B cell (primary cell): ENCODE results near the gene CLASP1. TPM values are rescaled to one million over a fixed set of nuclear protein-coding genes. Genes with fewer than 3 reads are reported as not detected.

ENCODE experiments used
- ATAC-seq: fragments of 200-7000 bp; cut with Tn5 transposase; one replicate; pipeline ENCODE4 v1.10.0; 2021; ENCODE audit warnings: low read depth, mild to moderate bottlenecking, moderate number of reproducible peaks, moderate library complexity
- CTCF ChIA-PET: fragments of 350-600 bp; sonication (Branson Sonifier 250); formaldehyde crosslinking; loops from one replicate; lab custom pipeline; 2021; ENCODE audit warnings: antibody characterized with exemption, inconsistent platforms; lab: Charles Lee
- POLR2A ChIA-PET: fragments of 350-600 bp; sonication (Branson Sonifier 250); formaldehyde crosslinking; loops from one replicate; lab custom pipeline; 2021; ENCODE audit warnings: antibody characterized with exemption; lab: Charles Lee
- DNase-seq: peaks from one replicate; pipeline ENCODE4 v3.0.0; 2013
- H2AFZ ChIP-seq: 2 replicates; pipeline ENCODE4 v1.6.1; 2012; ENCODE audit warnings: mild to moderate bottlenecking, low read depth, low read length; ENCODE audit not compliant: insufficient read depth, poor library complexity, severe bottlenecking
- H3K27ac ChIP-seq, 2 donors: 1 replicate in 1 of 2; 2 replicates in 1 of 2; pipeline ENCODE4 v1.5.1; 2012 to 2013; ENCODE audit warnings: low read length in 2 of 2, mild to moderate bottlenecking in 2 of 2, moderate library complexity in 1 of 2
- H3K27me3 ChIP-seq, 4 experiments: fragments of 200-600 bp in 1 of 4; sonication (generic) in 1 of 4; replicated peaks in 1 of 4; 1 replicate in 2 of 4; 2 replicates in 2 of 4; pipeline versions ENCODE4 v1.6.1 to v1.7.0; 2013 to 2016; ENCODE audit warnings: low read length in 3 of 4, mild to moderate bottlenecking in 2 of 4, mixed read lengths in 1 of 4, moderate library complexity in 1 of 4; ENCODE audit not compliant: insufficient read depth in 4 of 4, control insufficient read depth in 3 of 4; ENCODE audit errors: control extremely low read depth in 1 of 4
- H3K36me3 ChIP-seq, 2 experiments: replicated peaks in 1 of 2; 1 replicate in 1 of 2; 2 replicates in 1 of 2; pipeline versions ENCODE4 v1.6.1 to v1.7.1; 2013; ENCODE audit warnings: low read length in 1 of 2; ENCODE audit not compliant: insufficient read depth in 2 of 2, control insufficient read depth in 1 of 2; ENCODE audit errors: control extremely low read depth in 1 of 2, extremely low read depth in 1 of 2
- H3K4me1 ChIP-seq, 2 donors: fragments of 200-600 bp in 1 of 2; sonication (generic) in 1 of 2; 1 replicate in 1 of 2; 2 replicates in 1 of 2; pipeline versions ENCODE4 v1.5.1 to v1.6.1; 2013 to 2017; ENCODE audit warnings: low read length in 2 of 2; ENCODE audit not compliant: control insufficient read depth in 2 of 2, insufficient read depth in 2 of 2
- H3K4me2 ChIP-seq: replicated peaks from 2 replicates; pipeline ENCODE3; 2012; ENCODE audit warnings: mild to moderate bottlenecking, low read depth, low read length; ENCODE audit not compliant: poor library complexity, severe bottlenecking
- H3K4me3 ChIP-seq, 5 experiments: fragments of 200-600 bp in 1 of 5; sonication (generic) in 1 of 5; 1 replicate in 3 of 5; 2 replicates in 2 of 5; pipeline versions ENCODE4 v1.5.1 to v1.7.0; 2011 to 2016; ENCODE audit warnings: low read length in 4 of 5, mild to moderate bottlenecking in 4 of 5, low read depth in 2 of 5, control low read depth in 1 of 5, moderate library complexity in 1 of 5; ENCODE audit not compliant: insufficient read depth in 1 of 5; ENCODE audit errors: control extremely low read depth in 1 of 5, extremely low read depth in 1 of 5
- H3K79me2 ChIP-seq: fragments of 200-600 bp; sonication (generic); one replicate; pipeline ENCODE4 v1.6.0; 2016; ENCODE audit warnings: low read length; ENCODE audit not compliant: control insufficient read depth, insufficient read depth
- H3K9ac ChIP-seq: fragments of 200-600 bp; sonication (generic); 2 replicates; pipeline ENCODE4 v1.6.1; 2017; ENCODE audit warnings: mild to moderate bottlenecking, low read length, moderate library complexity
- H3K9me3 ChIP-seq, 3 donors: one replicate each; pipeline versions ENCODE4 v1.6.1 to v1.7.1; 2013; ENCODE audit warnings: low read length in 2 of 3; ENCODE audit not compliant: control insufficient read depth in 2 of 3, insufficient read depth in 1 of 3; ENCODE audit errors: control extremely low read depth in 1 of 3
- H4K20me1 ChIP-seq: 2 replicates; pipeline ENCODE4 v1.6.0; 2012; ENCODE audit warnings: mild to moderate bottlenecking, low read length; ENCODE audit not compliant: insufficient read depth, control insufficient read depth, poor library complexity, severe bottlenecking
- H3K27ac Mint-ChIP-seq: one replicate; pipeline ENCODE4 v1.8.0; 2021; ENCODE audit warnings: mixed read lengths
- H3K27me3 Mint-ChIP-seq: one replicate; pipeline ENCODE4 v1.8.0; 2021; ENCODE audit warnings: mixed read lengths
- H3K4me1 Mint-ChIP-seq: one replicate; pipeline ENCODE4 v1.8.0; 2021; ENCODE audit warnings: mixed read lengths
- H3K4me3 Mint-ChIP-seq: one replicate; pipeline ENCODE4 v1.8.0; 2021; ENCODE audit warnings: mixed read lengths
- H3K9me3 Mint-ChIP-seq: one replicate; pipeline ENCODE4 v1.8.0; 2022; ENCODE audit warnings: mixed read lengths; ENCODE audit not compliant: insufficient read depth
- EZH2 ChIP-seq: IDR thresholded peaks from 2 replicates; pipeline ENCODE4 v1.6.1; 2012; ENCODE audit warnings: borderline replicate concordance, low read depth, mild to moderate bottlenecking, moderate library complexity, low read length; ENCODE audit not compliant: insufficient read depth, poor library complexity, severe bottlenecking
- WGBS: methylation state at CpG from one replicate; pipeline ENCODE4 v1.1.5; 2013; ENCODE audit warnings: missing lambda C conversion rate; ENCODE audit not compliant: insufficient coverage; 5-methylcytosine and 5-hydroxymethylcytosine counted together
- intact Hi-C: fragments of 100-400 bp; cut with micrococcal nuclease; formaldehyde crosslinking; loops from one replicate; pipeline ENCODE4 v1.10.0; 2022
- polyA plus RNA-seq: library from polyadenylated mRNA; depleted of rRNA; stranded (reverse); fragments of >200 nt; gene quantifications from 2 replicates; pipeline ENCODE4 v1.2.3, GENCODE V29; 2012
- total RNA-seq, 2 donors: library from RNA; stranded (reverse); fragments of 120-200 nt in 1 of 2; gene quantifications; 1 replicate in 1 of 2; 2 replicates in 1 of 2; pipeline versions ENCODE4 v1.2.3 to v1.2.4, GENCODE V29; 2013 to 2022
- TF ChIP-seq, protein P1 (sequence below): fragments of 200-600 bp; IDR thresholded peaks from one replicate; pipeline ENCODE4 v1.8.0; 2022; ENCODE audit warnings: antibody characterized with exemption, mild to moderate bottlenecking

CLASP1 gene
- total and polyA plus RNA-seq, 2 donors (not counting 1 experiment from before 2014, with no cell fraction given) = 8.7 to 88.0 TPM

DNA sequence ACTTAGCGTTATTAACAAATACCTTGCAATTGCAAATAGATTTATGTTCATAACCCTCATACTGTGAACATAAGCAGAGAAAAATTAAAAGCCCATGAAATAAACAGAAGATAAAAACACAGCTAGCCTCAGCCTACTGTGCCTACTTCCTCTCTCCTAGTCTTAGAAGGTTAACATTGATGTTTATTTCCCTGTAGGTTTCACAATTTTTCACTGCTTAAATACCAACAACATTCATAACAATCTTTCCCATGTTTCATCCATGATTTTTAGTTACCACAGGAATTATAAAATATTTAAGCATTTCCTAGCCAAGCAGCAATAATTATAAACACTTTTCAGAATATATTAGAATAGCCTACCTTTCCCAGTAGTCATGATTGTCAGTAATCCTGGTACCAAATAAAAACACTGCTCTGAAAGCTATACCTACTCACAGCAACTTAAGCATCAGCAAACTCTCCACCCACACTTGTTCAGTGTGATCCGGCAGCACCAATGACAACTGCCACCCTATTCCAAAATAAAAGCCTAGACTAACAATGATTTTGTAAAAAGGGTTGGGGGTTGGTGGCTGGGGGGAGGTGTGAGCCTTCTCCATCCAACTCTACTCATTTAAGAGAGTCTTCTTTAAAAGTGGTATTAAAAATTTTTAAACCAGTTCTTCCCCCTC, 159.2 kb downstream of the CLASP1 start:
- no peak overlapping the region for H2AFZ ChIP-seq
- no peak for TF ChIP-seq EZH2
- TF ChIP-seq, protein P1, sequence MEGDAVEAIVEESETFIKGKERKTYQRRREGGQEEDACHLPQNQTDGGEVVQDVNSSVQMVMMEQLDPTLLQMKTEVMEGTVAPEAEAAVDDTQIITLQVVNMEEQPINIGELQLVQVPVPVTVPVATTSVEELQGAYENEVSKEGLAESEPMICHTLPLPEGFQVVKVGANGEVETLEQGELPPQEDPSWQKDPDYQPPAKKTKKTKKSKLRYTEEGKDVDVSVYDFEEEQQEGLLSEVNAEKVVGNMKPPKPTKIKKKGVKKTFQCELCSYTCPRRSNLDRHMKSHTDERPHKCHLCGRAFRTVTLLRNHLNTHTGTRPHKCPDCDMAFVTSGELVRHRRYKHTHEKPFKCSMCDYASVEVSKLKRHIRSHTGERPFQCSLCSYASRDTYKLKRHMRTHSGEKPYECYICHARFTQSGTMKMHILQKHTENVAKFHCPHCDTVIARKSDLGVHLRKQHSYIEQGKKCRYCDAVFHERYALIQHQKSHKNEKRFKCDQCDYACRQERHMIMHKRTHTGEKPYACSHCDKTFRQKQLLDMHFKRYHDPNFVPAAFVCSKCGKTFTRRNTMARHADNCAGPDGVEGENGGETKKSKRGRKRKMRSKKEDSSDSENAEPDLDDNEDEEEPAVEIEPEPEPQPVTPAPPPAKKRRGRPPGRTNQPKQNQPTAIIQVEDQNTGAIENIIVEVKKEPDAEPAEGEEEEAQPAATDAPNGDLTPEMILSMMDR = no peak
- no peaks in the 10 kb centered on the region for H3K9me3 ChIP-seq
- peaks cover 3 to 8% of the 10 kb centered on the region in 2 experiments for H3K36me3 ChIP-seq
- no peak overlapping the region for H3K4me3 ChIP-seq
- Mint-ChIP-seq H3K4me1 (peaks cover 24% of the 10 kb centered on the region), H3K27me3 (no peaks in the 10 kb centered on the region), H3K4me3 (no peak overlapping the region), H3K9me3 (no peaks in the 10 kb centered on the region), H3K27ac (no peak overlapping the region)
- no peak for DNase-seq
- WGBS = no CpG with 5 or more reads among the region's 2 CpGs
- POLR2A ChIA-PET = no interaction called here
- peaks cover 29% of the 10 kb centered on the region for H3K79me2 ChIP-seq
- no peak for ATAC-seq
- H3K4me1 ChIP-seq = no peaks in the 10 kb centered on the region
- H3K27ac ChIP-seq = no peak overlapping the region
- H4K20me1 ChIP-seq = peaks cover 8% of the 10 kb centered on the region
- no peaks in the 10 kb centered on the region for H3K27me3 ChIP-seq
- H3K9ac ChIP-seq = no peak overlapping the region
- H3K4me2 ChIP-seq = no peak overlapping the region
- CTCF ChIA-PET = no interaction called here
- intact Hi-C loops = no loop called here

DNA sequence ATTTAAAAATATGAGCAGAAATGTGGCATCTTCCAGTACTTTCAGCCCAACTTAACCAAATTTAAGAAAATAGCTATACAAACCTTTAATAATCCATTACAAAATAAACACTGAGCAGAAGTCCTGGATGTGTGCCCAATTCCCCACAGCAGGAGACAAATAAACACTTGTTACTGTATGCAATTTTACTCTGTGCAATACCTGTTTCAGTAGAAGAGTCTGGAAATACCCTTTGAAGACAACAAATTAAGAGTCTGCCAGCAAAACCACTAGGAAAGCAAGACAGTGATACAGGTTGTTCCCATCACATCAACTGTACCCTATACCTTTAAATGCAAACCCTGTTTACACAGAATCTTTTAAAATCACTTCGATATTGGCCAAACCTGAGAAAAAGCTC, 160.0 kb downstream of the CLASP1 start:
- no peak overlapping the region for H3K4me3 ChIP-seq
- no peak overlapping the region for H3K27ac ChIP-seq
- no peak for TF ChIP-seq EZH2
- TF ChIP-seq, protein P1 = no peak
- ChIA-PET CTCF (no interaction called here), POLR2A (no interaction called here)
- H2AFZ ChIP-seq = no peak overlapping the region
- Mint-ChIP-seq H3K9me3 (no peaks in the 10 kb centered on the region), H3K4me1 (peaks cover 31% of the 10 kb centered on the region), H3K4me3 (no peak overlapping the region), H3K27ac (no peak overlapping the region), H3K27me3 (no peaks in the 10 kb centered on the region)
- H3K4me1 ChIP-seq = no peaks in the 10 kb centered on the region
- no peak overlapping the region for H3K4me2 ChIP-seq
- H3K9ac ChIP-seq = no peak overlapping the region
- H4K20me1 ChIP-seq = peaks cover 8% of the 10 kb centered on the region
- H3K9me3 ChIP-seq = no peaks in the 10 kb centered on the region
- peaks cover 1 to 11% of the 10 kb centered on the region in 2 experiments for H3K36me3 ChIP-seq
- intact Hi-C loops = no loop called here
- ATAC-seq (no peak), DNase-seq (no peak)
- H3K79me2 ChIP-seq = peaks cover 29% of the 10 kb centered on the region
- H3K27me3 ChIP-seq = no peaks in the 10 kb centered on the region
- no CpG with 5 or more reads among the region's 1 CpG for WGBS
